Activated CD4-positive, alpha-beta memory T cell treated with anti-CD3 and anti-CD28 coated beads for 36 hours (primary cell): ENCODE measurements around the gene CRTC3. TPM values are rescaled to one million over a fixed set of nuclear protein-coding genes. Genes with fewer than 3 reads are reported as not detected.
A peak's percentile ranks its signal among the peaks of the same experiment; 100 is the strongest.
"Not testable (repeated sequence)": the region's sequence is repeated elsewhere in the genome, so short reads cannot be mapped to it uniquely, and the experiment has no call there.

Source experiments
- CTCF ChIA-PET: fragments of 350-600 bp; sonication (Branson Sonifier 250); formaldehyde crosslinking; loops from one replicate; lab custom pipeline; 2021; ENCODE audit warnings: antibody characterized with exemption, inconsistent platforms; lab: Charles Lee
- POLR2A ChIA-PET: fragments of 350-600 bp; sonication (Branson Sonifier 250); formaldehyde crosslinking; loops from one replicate; lab custom pipeline; 2021; ENCODE audit warnings: antibody characterized with exemption; lab: Charles Lee
- DNase-seq: peaks from one replicate; pipeline ENCODE4 v3.0.0-alpha.2; 2020
- H3K27ac Mint-ChIP-seq: one replicate; pipeline ENCODE4 v1.8.0; 2021; ENCODE audit warnings: mixed read lengths
- H3K27me3 Mint-ChIP-seq: one replicate; pipeline ENCODE4 v1.8.0; 2021; ENCODE audit warnings: mixed read lengths
- H3K36me3 Mint-ChIP-seq: one replicate; pipeline ENCODE4 v1.8.0; 2021; ENCODE audit warnings: mixed read lengths
- H3K4me1 Mint-ChIP-seq: one replicate; pipeline ENCODE4 v1.8.0; 2021; ENCODE audit warnings: low read depth, mixed read lengths
- H3K4me3 Mint-ChIP-seq: one replicate; pipeline ENCODE4 v1.8.0; 2021; ENCODE audit warnings: mild to moderate bottlenecking, mixed read lengths
- H3K9me3 Mint-ChIP-seq: one replicate; pipeline ENCODE4 v1.8.0; 2021; ENCODE audit warnings: mixed read lengths
- intact Hi-C: fragments of 100-400 bp; cut with micrococcal nuclease; formaldehyde crosslinking; loops from one replicate; pipeline ENCODE4 v1.15.1; 2023
- total RNA-seq, 2 experiments: library from RNA; stranded (reverse); gene quantifications; one replicate each; pipeline ENCODE4 v1.2.3, GENCODE V29; 2021

The CRTC3 gene
- total RNA-seq, 2 experiments from 2014 or later = 34.7 to 37.8 TPM

DNA sequence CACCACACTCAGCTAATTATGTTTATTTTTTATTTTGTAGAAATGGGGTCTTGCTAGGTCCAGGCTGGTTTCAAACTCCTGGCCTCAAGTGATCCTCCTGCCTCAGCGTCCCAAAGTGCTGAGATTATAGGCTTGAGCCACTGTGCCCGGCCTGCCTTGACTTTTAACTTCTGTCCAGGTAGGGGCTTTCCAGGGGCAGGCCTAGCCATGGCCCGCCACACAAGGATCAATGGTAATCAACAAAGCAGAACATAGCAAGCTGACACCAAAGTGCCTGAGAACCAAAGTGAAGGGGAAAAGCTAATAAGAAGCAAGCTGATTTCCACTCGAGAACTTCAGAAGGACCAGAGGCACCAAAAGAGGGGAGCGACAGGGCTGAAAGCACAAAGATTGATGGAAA lies 9.4 kb upstream of the CRTC3 start:
- no peaks in the 10 kb centered on the region for H3K36me3 Mint-ChIP-seq
- H3K4me3 Mint-ChIP-seq = no peak overlapping the region
- no peaks in the 10 kb centered on the region for H3K27me3 Mint-ChIP-seq
- H3K27ac Mint-ChIP-seq = no peak overlapping the region
- POLR2A ChIA-PET = no interaction called here
- no peaks in the 10 kb centered on the region for H3K4me1 Mint-ChIP-seq
- H3K9me3 Mint-ChIP-seq = no peaks in the 10 kb centered on the region
- DNase-seq = no peak
- CTCF ChIA-PET = no interaction called here
- intact Hi-C loops = no loop called here

- Mint-ChIP-seq H3K9me3 (no peaks in the 10 kb centered on the region), H3K4me3 (no peak overlapping the region), H3K36me3 (no peaks in the 10 kb centered on the region), H3K4me1 (peaks cover 1% of the 10 kb centered on the region), H3K27me3 (no peaks in the 10 kb centered on the region), H3K27ac (no peak overlapping the region)
- DNase-seq = no peak
- CTCF ChIA-PET = interaction anchor here (1.0 to 1.2 kb wide), 2 partner anchors 8 to 161 kb away, joined by 3 to 4 read pairs; no protein-coding TSS in a partner anchor
- POLR2A ChIA-PET = no interaction called here
- intact Hi-C loops = no loop called here
These were observed 6.3 kb upstream of the CRTC3 start for GRCh38 chr15:90523373-90523772.

- H3K36me3 Mint-ChIP-seq, H3K9me3 Mint-ChIP-seq, H3K27me3 Mint-ChIP-seq, DNase-seq, H3K27ac Mint-ChIP-seq, H3K4me3 Mint-ChIP-seq, H3K4me1 Mint-ChIP-seq, intact Hi-C loops: not testable (repeated sequence)
- POLR2A ChIA-PET = interaction anchor here (0.6 to 1.1 kb wide), 2 partner anchors 15 to 75 kb away, joined by 3 to 4 read pairs; no protein-coding TSS in a partner anchor
- CTCF ChIA-PET = interaction anchor here (1.0 to 1.7 kb wide), 2 partner anchors 162 to 204 kb away, joined by 3 to 6 read pairs; no protein-coding TSS in a partner anchor
These were observed 5.5 kb upstream of the CRTC3 start for GRCh38 chr15:90524018-90524803.

DNA sequence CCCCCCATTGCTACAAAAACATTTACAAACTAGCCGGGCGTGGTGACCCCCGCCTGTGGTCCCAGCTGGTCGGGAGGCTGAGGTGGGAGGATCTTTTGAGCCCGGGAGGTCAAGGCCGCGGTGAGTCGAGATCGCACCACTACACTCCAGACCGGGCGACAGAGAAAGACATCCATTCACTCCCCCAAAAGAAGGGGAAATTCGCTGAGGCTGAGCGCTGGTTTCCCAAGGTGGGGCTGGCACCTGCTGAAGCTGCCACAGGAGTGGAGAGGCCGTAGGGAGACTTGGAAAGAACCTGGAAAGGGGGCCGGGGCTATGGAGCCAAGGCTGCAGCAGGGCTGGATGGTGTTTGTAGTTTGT lies 732 bp upstream of the CRTC3 start:
- no peak for DNase-seq
- Mint-ChIP-seq H3K9me3 (no peaks in the 10 kb centered on the region), H3K27ac (peak overlapping the region; percentile 72), H3K4me1 (peaks cover 36% of the 10 kb centered on the region), H3K4me3 (peak overlapping the region; percentile 68), H3K36me3 (peaks cover 8% of the 10 kb centered on the region), H3K27me3 (no peaks in the 10 kb centered on the region)
- POLR2A ChIA-PET = interaction anchor here (0.9 kb wide), 1 partner anchor 11 kb away, joined by 3 read pairs; no protein-coding TSS in a partner anchor
- CTCF ChIA-PET = interaction anchor here (0.7 kb wide), 1 partner anchor 406 kb away, joined by 3 read pairs; no protein-coding TSS in a partner anchor
- intact Hi-C loops = no loop called here

GRCh38 chr15:90530250-90531051 lies 728 bp downstream of the CRTC3 start:
- Mint-ChIP-seq H3K4me1 (peaks cover 44% of the 10 kb centered on the region), H3K4me3 (peak overlapping the region; percentile 91), H3K9me3 (no peaks in the 10 kb centered on the region), H3K27me3 (no peaks in the 10 kb centered on the region), H3K27ac (peak overlapping the region; percentile 81), H3K36me3 (peaks cover 8% of the 10 kb centered on the region)
- CTCF ChIA-PET = interaction anchor here (0.9 to 2.3 kb wide), 8 partner anchors 8 to 224 kb away, joined by 3 to 12 read pairs (median 4); no protein-coding TSS in a partner anchor
- peak; percentile 61 for DNase-seq
- POLR2A ChIA-PET = interaction anchor here (0.7 to 2.1 kb wide), 9 partner anchors 9 to 373 kb away, joined by 3 to 16 read pairs (median 4); partner anchors contain the start of gene MAN2A2
- intact Hi-C loops = loop anchor here (1.0 to 2.0 kb wide), 2 partner anchors 9 to 66 kb away; no protein-coding TSS in a partner anchor

- no peak for DNase-seq
- Mint-ChIP-seq H3K4me3 (peak overlapping the region; percentile 91), H3K27me3 (no peaks in the 10 kb centered on the region), H3K9me3 (no peaks in the 10 kb centered on the region), H3K36me3 (peaks cover 8% of the 10 kb centered on the region), H3K27ac (peak overlapping the region; percentile 81), H3K4me1 (peaks cover 49% of the 10 kb centered on the region)
- ChIA-PET CTCF (interaction anchor here (0.7 to 2.3 kb wide), 9 partner anchors 8 to 224 kb away, joined by 3 to 12 read pairs (median 4); no protein-coding TSS in a partner anchor), POLR2A (interaction anchor here (0.7 to 2.1 kb wide), 7 partner anchors 9 to 63 kb away, joined by 3 to 16 read pairs (median 4); no protein-coding TSS in a partner anchor)
- intact Hi-C loops = loop anchor here (2.0 kb wide), 1 partner anchor 66 kb away; no protein-coding TSS in a partner anchor
These were observed 1.4 kb downstream of the CRTC3 start for GRCh38 chr15:90531147-90531546.

DNA sequence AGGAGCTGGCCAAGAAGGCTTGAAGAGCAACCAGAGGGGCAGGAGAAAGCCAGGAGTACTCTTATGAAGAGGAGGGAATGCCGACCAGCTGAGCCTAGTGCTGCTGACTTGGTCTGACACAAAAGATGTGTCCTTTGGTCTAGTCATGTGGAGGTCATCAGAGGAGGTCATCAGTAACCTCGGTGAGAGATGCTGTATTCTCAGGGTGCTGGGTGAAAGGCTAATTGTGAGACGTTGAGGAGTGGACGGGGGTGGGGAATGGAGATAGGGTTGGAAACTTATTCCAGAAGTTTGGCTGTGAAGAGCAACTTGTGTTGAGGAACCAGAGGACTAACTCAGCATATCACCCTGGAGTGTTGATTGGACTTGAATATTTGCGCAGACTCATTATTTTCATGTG lies 5.5 kb downstream of the CRTC3 start:
- intact Hi-C loops = loop anchor here (5.0 kb wide), 2 partner anchors 37 to 133 kb away; no protein-coding TSS in a partner anchor
- Mint-ChIP-seq H3K4me3 (no peak overlapping the region), H3K36me3 (peaks cover 21% of the 10 kb centered on the region), H3K27me3 (no peaks in the 10 kb centered on the region), H3K4me1 (peaks cover 79% of the 10 kb centered on the region), H3K9me3 (no peaks in the 10 kb centered on the region), H3K27ac (no peak overlapping the region)
- CTCF ChIA-PET = interaction anchor here (1.4 kb wide), 1 partner anchor 351 kb away, joined by 5 read pairs; no protein-coding TSS in a partner anchor
- no peak for DNase-seq
- POLR2A ChIA-PET = no interaction called here

DNA sequence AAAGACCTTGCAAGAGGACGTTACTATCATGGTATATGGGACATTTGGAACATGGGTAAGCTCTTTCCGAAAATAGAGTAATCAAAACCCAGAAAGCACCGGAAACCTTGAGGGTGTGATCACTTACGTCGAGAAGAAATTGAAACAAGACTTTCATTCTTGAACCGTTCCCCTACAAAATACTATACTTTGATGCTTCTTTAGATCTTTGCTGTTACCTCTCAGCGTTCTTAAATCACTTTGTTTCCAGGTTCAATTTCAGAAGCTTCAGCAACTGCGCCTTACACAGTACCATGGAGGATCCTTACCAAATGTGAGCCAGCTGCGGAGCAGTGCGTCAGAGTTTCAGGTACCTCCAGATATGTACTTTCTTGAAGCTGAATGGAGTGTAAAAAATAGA lies 10.1 kb downstream of the CRTC3 start:
- ChIA-PET POLR2A (interaction anchor here (0.6 to 1.8 kb wide), 7 partner anchors 9 to 57 kb away, joined by 3 to 16 read pairs (median 3); no protein-coding TSS in a partner anchor), CTCF (interaction anchor here (0.9 to 1.7 kb wide), 13 partner anchors 9 to 346 kb away, joined by 3 to 12 read pairs (median 4); partner anchors contain the start of gene CRTC3)
- DNase-seq = peak; percentile 67
- Mint-ChIP-seq H3K4me3 (peak overlapping the region; percentile 86), H3K27me3 (no peaks in the 10 kb centered on the region), H3K27ac (peak overlapping the region; percentile 99), H3K4me1 (peaks cover 71% of the 10 kb centered on the region), H3K9me3 (no peaks in the 10 kb centered on the region), H3K36me3 (peaks cover 26% of the 10 kb centered on the region)
- intact Hi-C loops = loop anchor here (1.0 to 5.0 kb wide), 4 partner anchors 9 to 137 kb away; no protein-coding TSS in a partner anchor

GRCh38 chr15:90540768-90541167 lies 11.0 kb downstream of the CRTC3 start:
- H3K4me3 Mint-ChIP-seq = peak overlapping the region; percentile 17
- H3K27ac Mint-ChIP-seq = peak overlapping the region; percentile 54

GRCh38 chr15:90545095-90545494 lies 15.4 kb downstream of the CRTC3 start:
- Mint-ChIP-seq H3K4me1 (peaks cover 56% of the 10 kb centered on the region), H3K36me3 (peaks cover 19% of the 10 kb centered on the region), H3K27me3 (no peaks in the 10 kb centered on the region), H3K27ac (peak overlapping the region; percentile 15), H3K4me3 (no peak overlapping the region), H3K9me3 (no peaks in the 10 kb centered on the region)
- peak; percentile 35 for DNase-seq
- intact Hi-C loops = no loop called here
- ChIA-PET CTCF (interaction anchor here (0.7 kb wide), 2 partner anchors 49 to 94 kb away, joined by 3 read pairs; no protein-coding TSS in a partner anchor), POLR2A (no interaction called here)

More at GRCh38 chr15:90540768-90541167, 11.0 kb downstream of the CRTC3 start:
- intact Hi-C loops = no loop called here
- Mint-ChIP-seq H3K9me3 (no peaks in the 10 kb centered on the region), H3K27me3 (no peaks in the 10 kb centered on the region), H3K4me1 (peaks cover 70% of the 10 kb centered on the region), H3K36me3 (peaks cover 29% of the 10 kb centered on the region)
- CTCF ChIA-PET = interaction anchor here (0.9 to 1.7 kb wide), 6 partner anchors 10 to 239 kb away, joined by 4 to 12 read pairs (median 4); partner anchors contain the start of gene CRTC3
- no peak for DNase-seq
- POLR2A ChIA-PET = interaction anchor here (1.0 to 1.8 kb wide), 2 partner anchors 10 to 54 kb away, joined by 3 to 16 read pairs; no protein-coding TSS in a partner anchor

GRCh38 chr15:90547540-90547939 lies 17.8 kb downstream of the CRTC3 start:
- ChIA-PET CTCF (interaction anchor here (0.6 kb wide), 1 partner anchor 568 kb away, joined by 3 read pairs; no protein-coding TSS in a partner anchor), POLR2A (no interaction called here)
- peaks cover 51% of the 10 kb centered on the region for H3K4me1 Mint-ChIP-seq
- no peak overlapping the region for H3K27ac Mint-ChIP-seq
- H3K36me3 Mint-ChIP-seq = peaks cover 26% of the 10 kb centered on the region
- H3K4me3 Mint-ChIP-seq = no peak overlapping the region
- no peak for DNase-seq
- intact Hi-C loops = loop anchor here (2.0 kb wide), 1 partner anchor 13 kb away; no protein-coding TSS in a partner anchor
- H3K9me3 Mint-ChIP-seq = no peaks in the 10 kb centered on the region
- no peaks in the 10 kb centered on the region for H3K27me3 Mint-ChIP-seq
